HT-29 (cell line): ENCODE measurements around the gene GFOD1. TPM values are rescaled to one million over a fixed set of nuclear protein-coding genes. Genes with fewer than 3 reads are reported as not detected.
"Not testable (repeated sequence)": the region's sequence is repeated elsewhere in the genome, so short reads cannot be mapped to it uniquely, and the experiment has no call there.

Experiments used
- DNase-seq: peaks from one replicate; pipeline ENCODE4 v3.0.0-alpha.2; 2015; ENCODE audit warnings: low spot score
- total RNA-seq: library from RNA; depleted of rRNA; stranded (reverse); fragments of >200 nt; shearing (Covaris generic); gene quantifications from 2 replicates; pipeline ENCODE4 v1.2.3, GENCODE V29; 2014; rRNA removed

GFOD1 gene
- total RNA-seq, 1 experiment from 2014 or later, result 13.5 TPM

GRCh38 chr6:13326031-13326586, 161.3 kb downstream of the GFOD1 start:
- DNase-seq, result not testable (repeated sequence)

DNA sequence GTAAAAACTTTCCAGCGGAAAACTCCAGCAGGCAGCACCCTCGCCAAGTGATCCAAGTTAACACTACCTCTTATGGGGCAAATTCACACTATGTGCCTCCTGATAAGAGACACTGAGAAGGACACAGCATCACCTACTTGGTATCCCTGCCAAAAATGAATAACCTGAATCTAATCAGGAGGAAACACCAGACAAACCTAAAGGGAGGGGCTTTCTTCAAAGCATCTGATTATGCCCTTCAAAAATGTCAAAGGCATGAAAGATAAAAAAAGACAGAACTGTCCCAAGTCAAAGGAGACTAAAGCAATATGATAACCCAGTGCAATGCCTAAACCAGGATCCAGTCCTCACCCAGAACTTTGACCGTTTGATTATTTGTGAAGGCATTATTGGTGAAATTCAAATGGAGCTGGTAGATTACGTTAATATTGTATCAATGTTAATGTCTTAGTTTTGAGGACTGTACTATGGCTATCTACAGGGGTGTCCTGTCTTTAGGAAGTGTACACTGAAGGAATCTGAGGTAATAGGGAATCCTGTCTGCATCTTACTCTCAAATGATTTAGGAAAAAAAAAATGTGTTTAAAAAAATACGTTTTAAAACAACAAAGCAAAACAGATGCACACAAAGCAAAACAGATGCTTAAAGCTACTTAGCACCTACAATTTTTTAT, 167.4 kb downstream of the GFOD1 start:
- no peak for DNase-seq

DNA sequence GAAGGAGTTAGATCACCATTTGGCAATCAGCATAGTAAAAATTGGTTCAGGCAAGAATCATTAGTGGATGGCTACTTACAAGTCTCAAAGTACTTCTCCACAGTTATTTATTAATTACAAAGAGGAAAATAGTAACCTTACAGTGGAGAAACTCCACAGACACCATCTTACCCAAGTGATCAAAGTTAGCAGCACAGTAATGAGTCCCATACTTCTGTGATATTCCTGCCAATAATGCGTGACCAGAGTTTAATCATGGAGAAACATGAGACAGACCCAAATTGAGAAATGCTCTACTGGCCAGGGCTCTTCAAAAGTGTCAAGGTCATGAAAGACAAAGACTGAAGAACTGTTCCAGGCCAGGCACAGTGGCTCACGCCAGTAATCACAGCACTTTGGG, 168.6 kb downstream of the GFOD1 start:
- DNase-seq, result no peak

- no peak for DNase-seq
Measured at GRCh38 chr6:13315896-13316295, 171.5 kb downstream of the GFOD1 start.

- DNase-seq, result no peak
Measured at GRCh38 chr6:13314806-13315205, 172.6 kb downstream of the GFOD1 start.

DNA sequence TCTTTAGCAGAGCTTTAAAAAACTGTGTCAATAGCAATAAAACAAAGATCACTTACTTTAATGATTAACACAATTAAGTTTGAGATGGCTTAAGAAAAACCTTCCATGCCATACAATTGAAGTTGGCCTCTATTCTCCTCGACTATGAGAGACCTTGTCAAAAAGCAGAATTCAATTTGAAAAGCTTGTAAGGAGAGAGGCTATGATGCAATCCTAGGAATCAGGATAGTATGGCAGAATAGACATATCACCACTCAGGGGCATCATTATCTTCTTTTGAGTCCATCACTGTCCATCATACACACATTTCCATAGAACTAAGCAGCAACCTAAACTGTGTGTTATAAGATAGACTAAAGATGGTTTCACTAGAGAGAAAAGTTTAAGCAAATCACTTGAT, 176.2 kb downstream of the GFOD1 start:
- no peak for DNase-seq

DNA sequence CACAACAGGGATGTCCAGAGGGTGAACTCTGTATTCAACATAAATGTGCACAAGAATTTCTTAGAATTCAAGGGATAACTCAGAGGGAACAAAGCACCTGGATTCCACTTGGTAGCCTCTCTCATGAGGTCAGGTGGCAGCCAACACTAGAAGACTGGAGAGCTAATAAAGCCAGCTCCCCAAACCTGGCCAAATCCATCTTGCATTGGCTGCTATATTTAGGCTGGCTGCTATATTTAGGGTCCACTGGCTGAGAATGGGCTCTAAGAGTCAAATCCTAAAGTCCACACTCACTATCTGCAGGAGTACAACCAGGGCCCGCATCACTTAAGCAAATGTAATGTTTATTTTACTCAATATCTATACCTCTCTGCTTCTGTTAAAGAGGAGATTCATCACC, 179.1 kb downstream of the GFOD1 start:
- DNase-seq, result no peak

Other genes starting within 250 kb of the GFOD1 start
- 12.9 and 13.1 TPM in 2 replicates for gene TBC1D7, start 159.1 kb downstream of the GFOD1 start, total RNA-seq
- 7.4 and 8.3 TPM in 2 replicates for gene SIRT5, start 87.0 kb upstream of the GFOD1 start, total RNA-seq
- gene NOL7, start 127.7 kb upstream of the GFOD1 start, total RNA-seq, result 54.9 and 71.6 TPM in 2 replicates
- gene RANBP9, start 224.2 kb upstream of the GFOD1 start, total RNA-seq, result 13.0 and 15.1 TPM in 2 replicates